Heart left ventricle (tissue), 16 donors: ENCODE results near the gene APH1B. TPM values are rescaled to one million over a fixed set of nuclear protein-coding genes. Genes with fewer than 3 reads are reported as not detected.
A peak's percentile ranks its signal among the peaks of the same experiment; 100 is the strongest.

Source experiments
- ATAC-seq, 4 donors: fragments of 200-7000 bp; cut with Tn5 transposase; one replicate each; pipeline ENCODE4 v1.9.1; 2020 to 2022; ENCODE audit warnings: moderate library complexity in 4 of 4, mild to moderate bottlenecking in 3 of 4, moderate number of reproducible peaks in 1 of 4
- DNase-seq, 5 donors: peaks; one replicate each; pipeline ENCODE4 v3.0.0-alpha.2; 2020
- H3K27ac ChIP-seq, 12 donors: fragments of 200-600 bp; sonication (generic) in 4 of 12; one replicate each; pipeline versions ENCODE4 v1.5.0 to v1.8.0; 2016 to 2022; ENCODE audit warnings: mild to moderate bottlenecking in 2 of 12
- H3K27me3 ChIP-seq, 9 donors: fragments of 200-600 bp; sonication (generic) in 2 of 9; one replicate each; pipeline versions ENCODE4 v1.5.1 to v1.8.0; 2016 to 2022; ENCODE audit warnings: mild to moderate bottlenecking in 3 of 9
- H3K36me3 ChIP-seq, 9 donors: fragments of 200-600 bp; sonication (generic) in 2 of 9; one replicate each; pipeline versions ENCODE4 v1.5.0 to v1.8.0; 2018 to 2022; ENCODE audit warnings: mild to moderate bottlenecking in 2 of 9
- H3K4me1 ChIP-seq, 12 donors: fragments of 200-600 bp; sonication (generic) in 4 of 12; one replicate each; pipeline versions ENCODE4 v1.5.0 to v1.8.0; 2016 to 2022; ENCODE audit warnings: mild to moderate bottlenecking in 3 of 12
- H3K4me3 ChIP-seq, 12 donors: fragments of 200-600 bp; sonication (generic) in 4 of 12; one replicate each; pipeline versions ENCODE4 v1.5.0 to v1.8.0; 2017 to 2022; ENCODE audit warnings: mild to moderate bottlenecking in 9 of 12, moderate library complexity in 4 of 12
- H3K9me3 ChIP-seq, 12 donors: fragments of 200-600 bp; sonication (generic) in 4 of 12; one replicate each; pipeline versions ENCODE4 v1.5.0 to v1.8.0; 2016 to 2022; ENCODE audit warnings: mild to moderate bottlenecking in 1 of 12
- POLR2A ChIP-seq, 2 donors: fragments of 450-650 bp; IDR thresholded peaks; one replicate each; pipeline ENCODE4 v1.6.1; 2017; ENCODE audit warnings: antibody characterized with exemption in 2 of 2, mild to moderate bottlenecking in 2 of 2, moderate library complexity in 2 of 2
- WGBS, 4 donors: extraction: QIAGEN DNeasy Blood & Tissue Kit in 2 of 4; methylation state at CpG; one replicate each; pipeline versions ENCODE4 v1.1.5 to v1.1.7; 2013 to 2018; 5-methylcytosine and 5-hydroxymethylcytosine counted together
- intact Hi-C, 10 donors: fragments of 100-400 bp; cut with DNase I; formaldehyde crosslinking; loops; one replicate each; pipeline versions ENCODE4 v1.11.1 to v1.14.2; 2022
- long read RNA-seq, 3 donors: library from polyadenylated mRNA; unstranded; transcript quantifications; one replicate each; pipeline ENCODE4 v2.0.0, GENCODE V29; 2020 to 2021
- polyA plus RNA-seq, 2 donors: library from polyadenylated mRNA; stranded (reverse); fragments of 200-250 nt; gene quantifications; one replicate each; pipeline ENCODE4 v1.2.3, GENCODE V29; 2013
- total RNA-seq, 9 donors: library from RNA; depleted of rRNA in 2 of 9; stranded (reverse); fragments of >200 nt in 2 of 9; fragmentation: NEBNext Ultra II Directional in 3 of 9; extraction: Animal tissue kit (Norgen Biotek cat#: 25700) in 3 of 9; gene quantifications; one replicate each; pipeline versions ENCODE4 v1.1.0 to v1.2.4, GENCODE V29; 2016 to 2023
- TF ChIP-seq, protein P1 (sequence below), 12 donors: fragments of 200-600 bp; sonication (generic) in 4 of 12; IDR thresholded peaks; one replicate each; pipeline versions ENCODE4 v1.5.0 to v1.8.0; 2018 to 2022; ENCODE audit warnings: antibody characterized with exemption in 12 of 12, mild to moderate bottlenecking in 5 of 12
- donor health status: ischemic (EF 13 %, LVEDD 7.1; RV severe dilation, severe dysfunction).
- donor health status: healthy with polysubstance abuse.
- donor health status: DM: no; HTN: yes; CAD: no.
- donor health status: DM: no; HTN: no; CAD: no.
- donor health status: ischemic (EF 25% LVEDD 6.9; RV normal size, moderate dysfunction).
- donor health status: ischemic (EF 25% LVEDD 5.7; RV mildly dilated, moderate dysfunction).
- donor health status: healthy.
- donor health status: DM: yes; HTN: yes; CAD: no.
- donor health status: ischemic (EF 35%, LVEDD 5.7; RV mildly dilated, moderate dysfunction).
- donor health status: nonischemic (EF 11% LVEDD 7.7; RV severe dilation, severe dysfunction).
- donor health status: DM: yes; HTN: yes; CAD: no.
- donor health status: PGD.
- donor health status: ischemic (EF 29% LVEDD 5.4; RV normal size, mild dysfunction).
- donor health status: nonischemic (EF 23%, LVEDD 6.1; RV moderate dilation, normal function).

Gene APH1B
- total RNA-seq, result 10 to 100 TPM in 2 of 9 donors, 1 to 10 TPM in 7; 4.3 to 17.6 (median 6.3) TPM
- 1 to 10 TPM; 1.9 to 3.2 TPM for polyA plus RNA-seq
- long read RNA-seq, donor 1, full-length matches to known transcripts, result 5 of 8 reads
- long read RNA-seq, donor 1, partial matches to known transcripts, result 0 of 8 reads
- long read RNA-seq, donor 1, other reads (novel, unspliced or antisense), result 3 of 8 reads
- long read RNA-seq, donor 2, full-length matches to known transcripts, result 2 of 6 reads
- long read RNA-seq, donor 2, partial matches to known transcripts, result 0 of 6 reads
- long read RNA-seq, donor 2, other reads (novel, unspliced or antisense), result 4 of 6 reads
- long read RNA-seq, donor 3, full-length matches to known transcripts, result 3 of 5 reads
- long read RNA-seq, donor 3, partial matches to known transcripts, result 0 of 5 reads
- long read RNA-seq, donor 3, other reads (novel, unspliced or antisense), result 2 of 5 reads

DNA sequence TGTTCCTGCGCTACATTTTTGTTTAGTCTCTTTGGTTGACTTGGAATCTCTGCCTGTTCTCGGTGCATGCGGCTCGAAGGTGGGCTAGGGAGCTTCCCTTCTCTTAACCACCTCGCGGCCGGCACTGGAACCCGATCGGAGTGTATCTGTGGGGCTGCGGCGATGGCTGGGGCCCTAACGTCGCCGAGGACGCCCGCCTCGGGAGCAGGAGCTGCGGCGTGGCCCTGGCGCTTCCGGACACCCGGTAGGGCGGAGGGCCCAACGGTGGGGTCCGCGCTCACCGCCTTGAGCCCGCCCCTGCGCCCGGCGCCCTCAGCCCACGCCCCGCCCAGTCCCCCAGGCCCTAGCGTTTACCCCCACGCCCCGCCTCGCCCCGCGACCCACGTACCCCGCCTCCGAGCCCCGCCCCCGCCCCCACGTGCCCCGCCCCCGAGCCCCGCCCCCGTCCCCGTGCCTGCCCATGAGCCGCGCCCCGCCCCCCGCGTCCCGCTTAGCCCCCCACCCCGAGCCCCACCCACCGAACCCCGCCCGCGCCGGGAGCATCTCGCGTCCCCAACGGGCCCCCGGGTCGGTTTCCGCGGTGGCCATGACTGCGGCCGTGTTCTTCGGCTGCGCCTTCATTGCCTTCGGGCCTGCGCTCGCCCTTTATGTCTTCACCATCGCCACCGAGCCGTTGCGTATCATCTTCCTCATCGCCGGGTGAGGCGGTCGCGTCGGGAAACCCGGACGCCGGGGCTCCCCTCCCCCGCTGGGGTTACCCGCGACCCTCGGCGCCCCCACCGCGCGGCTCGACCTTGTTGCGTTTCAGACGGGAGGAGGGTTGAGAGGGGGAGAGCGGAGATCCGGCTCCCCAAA lies at the start of gene APH1B:
Gene APH1B, plus strand, starts transcription at position 568 of the 855 bp plus-strand sequence. Its CDS starts 19 bp downstream, at position 587.
- Histone ChIP-seq H3K4me1 (peaks cover 0 to 23% (median 6%) of the 10 kb centered on the region in 12 donors), H3K27me3 (no peaks in the 10 kb centered on the region), H3K27ac (peak within 1 kb of the TSS; percentile 25 to 89 (median 83)), H3K9me3 (no peaks in the 10 kb centered on the region), H3K4me3 (peak within 1 kb of the TSS; percentile 61 to 94 (median 88)), H3K36me3 (peaks cover 0 to 25% (median 0%) of the 10 kb centered on the region in 9 donors)
- DNase-seq (peak; percentile 87 to 92 (median 89)), ATAC-seq (peak; percentile 78 to 97 (median 92))
- peak in 1 of 2 donors; percentile 53 for TF ChIP-seq POLR2A (IDR thresholded peaks at IDR 0.05)
- TF ChIP-seq, protein P1, sequence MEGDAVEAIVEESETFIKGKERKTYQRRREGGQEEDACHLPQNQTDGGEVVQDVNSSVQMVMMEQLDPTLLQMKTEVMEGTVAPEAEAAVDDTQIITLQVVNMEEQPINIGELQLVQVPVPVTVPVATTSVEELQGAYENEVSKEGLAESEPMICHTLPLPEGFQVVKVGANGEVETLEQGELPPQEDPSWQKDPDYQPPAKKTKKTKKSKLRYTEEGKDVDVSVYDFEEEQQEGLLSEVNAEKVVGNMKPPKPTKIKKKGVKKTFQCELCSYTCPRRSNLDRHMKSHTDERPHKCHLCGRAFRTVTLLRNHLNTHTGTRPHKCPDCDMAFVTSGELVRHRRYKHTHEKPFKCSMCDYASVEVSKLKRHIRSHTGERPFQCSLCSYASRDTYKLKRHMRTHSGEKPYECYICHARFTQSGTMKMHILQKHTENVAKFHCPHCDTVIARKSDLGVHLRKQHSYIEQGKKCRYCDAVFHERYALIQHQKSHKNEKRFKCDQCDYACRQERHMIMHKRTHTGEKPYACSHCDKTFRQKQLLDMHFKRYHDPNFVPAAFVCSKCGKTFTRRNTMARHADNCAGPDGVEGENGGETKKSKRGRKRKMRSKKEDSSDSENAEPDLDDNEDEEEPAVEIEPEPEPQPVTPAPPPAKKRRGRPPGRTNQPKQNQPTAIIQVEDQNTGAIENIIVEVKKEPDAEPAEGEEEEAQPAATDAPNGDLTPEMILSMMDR (IDR thresholded peaks at IDR 0.05), result no peak
- WGBS, 4 donors, result 0 to 1% (median 1%) methylated on average over 49 to 102 of the region's 102 CpGs
- intact Hi-C loops, result loop anchor here in 7 of 10 donors (2.0 to 10.0 kb wide), 7 partner anchors 82 to 122 kb away; partner anchors contain the start of genes RPS27L (in 5 of the 7) and RAB8B (in 2 of the 7)

GRCh38 chr15:63227689-63228088 lies 49.7 kb upstream of the APH1B start:
- Histone ChIP-seq H3K9me3 (no peaks in the 10 kb centered on the region), H3K36me3 (peaks cover 0 to 21% (median 0%) of the 10 kb centered on the region in 9 donors), H3K4me3 (no peak overlapping the region), H3K4me1 (peaks cover 0 to 69% (median 4%) of the 10 kb centered on the region in 12 donors), H3K27me3 (no peaks in the 10 kb centered on the region), H3K27ac (no peak overlapping the region)
- ATAC-seq (no peak), DNase-seq (no peak)
- WGBS, 4 donors, result 97 to 100% (median 99%) methylated on average over 2 of the region's 2 CpGs
- intact Hi-C loops, result no loop called here
- TF ChIP-seq, protein P1 (IDR thresholded peaks at IDR 0.05), result no peak
- no peak for TF ChIP-seq POLR2A (IDR thresholded peaks at IDR 0.05)

GRCh38 chr15:63231206-63231605 lies 46.2 kb upstream of the APH1B start:
- no peak for TF ChIP-seq POLR2A (IDR thresholded peaks at IDR 0.05)
- TF ChIP-seq, protein P1 (IDR thresholded peaks at IDR 0.05), result no peak
- no peak for ATAC-seq
- Histone ChIP-seq H3K36me3 (no peaks in the 10 kb centered on the region), H3K9me3 (no peaks in the 10 kb centered on the region), H3K27ac (peak overlapping the region in 1 of 12 donors; percentile 85), H3K4me3 (no peak overlapping the region), H3K4me1 (peaks cover 2 to 80% (median 24%) of the 10 kb centered on the region in 12 donors), H3K27me3 (no peaks in the 10 kb centered on the region)
- DNase-seq, result no peak
- WGBS, 4 donors, result 96 to 99% (median 97%) methylated on average over 3 of the region's 3 CpGs
- intact Hi-C loops, result loop anchor here in 2 of 10 donors (5.0 kb wide), 1 partner anchor 39 kb away; no protein-coding TSS in a partner anchor
